Activated CD4-positive, alpha-beta T cell treated with anti-CD3 and anti-CD28 coated beads, Interleukin-2, amount 50 U/mL, for 4 hours (primary cell): ENCODE measurements around the gene NDRG4.

Source experiments
- DNase-seq, 2 experiments: peaks; one replicate each; pipeline ENCODE4 v3.0.0-alpha.2; 2020

Gene NDRG4

GRCh38 chr16:58499615-58500351 is at the start of gene NDRG4:
NDRG4 (plus strand) TSS chr16:58500143; CDS start chr16:58500249, 106 bp downstream.
- DNase-seq = no peak

GRCh38 chr16:58450590-58450989 is 49.4 kb upstream of the NDRG4 start:
- DNase-seq = no peak

- no peak for DNase-seq
Measured at GRCh38 chr16:58451265-58451689, 48.7 kb upstream of the NDRG4 start.

- no peak for DNase-seq
Measured at GRCh38 chr16:58451945-58452401, 48.0 kb upstream of the NDRG4 start.

- DNase-seq = no peak
Measured at GRCh38 chr16:58452640-58453039, 47.3 kb upstream of the NDRG4 start.

- DNase-seq = no peak
Measured at GRCh38 chr16:58454178-58454577, 45.8 kb upstream of the NDRG4 start.

- DNase-seq = no peak
Measured at GRCh38 chr16:58454856-58455255, 45.1 kb upstream of the NDRG4 start.

GRCh38 chr16:58455750-58456149 is 44.2 kb upstream of the NDRG4 start:
- no peak for DNase-seq

- DNase-seq = no peak
Measured at GRCh38 chr16:58456193-58456592, 43.8 kb upstream of the NDRG4 start.

GRCh38 chr16:58458606-58459343 is 41.2 kb upstream of the NDRG4 start:
- DNase-seq = no peak

GRCh38 chr16:58459344-58460218 is 40.4 kb upstream of the NDRG4 start:
- peak; percentile 25 to 43 for DNase-seq

GRCh38 chr16:58460219-58460610 is 39.7 kb upstream of the NDRG4 start:
- DNase-seq = no peak

GRCh38 chr16:58461056-58461455 is 38.9 kb upstream of the NDRG4 start:
- no peak for DNase-seq

- no peak for DNase-seq
Measured at GRCh38 chr16:58461640-58462039, 38.3 kb upstream of the NDRG4 start.

- DNase-seq = no peak
Measured at GRCh38 chr16:58462089-58462488, 37.9 kb upstream of the NDRG4 start.

- no peak for DNase-seq
Measured at GRCh38 chr16:58462499-58462996, 37.4 kb upstream of the NDRG4 start.

GRCh38 chr16:58462997-58463941 is 36.7 kb upstream of the NDRG4 start:
- no peak for DNase-seq

GRCh38 chr16:58464047-58464915 is 35.7 kb upstream of the NDRG4 start:
- no peak for DNase-seq

- DNase-seq = no peak
Measured at GRCh38 chr16:58464916-58465731, 34.8 kb upstream of the NDRG4 start.

GRCh38 chr16:58465817-58466216 is 34.1 kb upstream of the NDRG4 start:
- DNase-seq = no peak
